ENCODE results near the gene EFL1.
"Not testable (repeated sequence)": the region's sequence is repeated elsewhere in the genome, so short reads cannot be mapped to it uniquely, and the experiment has no call there.

Gene EFL1

DNA sequence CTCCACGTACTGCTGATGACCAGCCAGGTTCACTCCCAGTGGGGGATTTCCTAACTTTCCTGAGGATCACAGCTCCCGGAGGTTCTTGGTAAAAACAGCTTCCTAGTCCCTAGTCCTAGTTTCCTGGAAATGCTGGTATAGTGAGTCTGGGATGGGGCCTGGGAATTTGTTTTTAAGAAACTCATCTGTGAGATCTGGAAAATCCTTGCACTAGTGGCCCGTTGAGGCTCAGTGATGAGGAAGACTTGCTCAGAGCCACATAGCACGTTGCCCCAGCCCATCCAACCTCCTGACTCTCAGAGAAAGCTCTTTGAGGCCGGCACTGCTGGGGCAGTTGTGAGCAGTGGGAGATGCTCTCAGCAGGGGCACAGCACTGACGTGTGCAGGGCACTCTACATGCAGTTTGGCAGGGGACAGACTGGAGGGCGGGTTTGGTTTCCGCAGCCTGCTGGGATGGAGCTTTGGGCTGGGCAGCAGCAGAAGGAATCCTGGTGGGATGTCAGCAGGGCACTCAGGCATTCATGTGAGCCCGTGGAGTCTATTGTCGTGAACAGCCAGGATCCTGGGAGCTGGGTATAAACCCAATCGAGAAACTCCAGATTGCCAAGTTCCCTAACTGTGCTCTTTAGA lies 31.6 kb upstream of the EFL1 start:
- no peak for DNase-seq (ENCODE audit: low read depth)
- TF ChIP-seq CTCF (IDR thresholded peaks at IDR 0.05; ENCODE audit: low read depth, low read length, missing control alignments) = no peak
- H3K4me3 ChIP-seq (ENCODE audit: low read depth, low read length) = no peak overlapping the region

DNA sequence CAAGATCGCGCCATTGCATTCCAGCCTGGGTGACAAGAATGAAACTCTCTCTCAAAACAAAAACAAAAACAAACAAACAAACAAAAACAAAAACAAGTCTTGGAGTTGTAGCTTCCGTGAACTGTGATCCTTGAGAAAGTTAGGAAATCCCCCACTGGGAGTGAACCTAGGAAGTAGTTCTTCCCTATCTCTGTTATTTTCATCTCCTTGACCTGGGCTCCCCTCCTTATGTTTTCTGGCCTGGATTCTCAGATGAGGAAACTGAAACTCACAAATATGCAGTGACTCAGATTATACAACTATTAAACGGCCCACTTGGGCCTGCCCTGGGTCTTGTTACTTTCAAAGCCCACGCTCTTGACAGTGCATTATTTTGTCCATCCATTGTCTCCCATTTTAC lies 29.7 kb upstream of the EFL1 start:
- no peak for TF ChIP-seq CTCF (IDR thresholded peaks at IDR 0.05; ENCODE audit: low read depth, low read length, missing control alignments)
- DNase-seq (ENCODE audit: low read depth) = no peak
- H3K4me3 ChIP-seq (ENCODE audit: low read depth, low read length) = no peak overlapping the region

GRCh38 chr15:82288202-82288601 lies 25.7 kb upstream of the EFL1 start:
- not testable (repeated sequence) for DNase-seq (ENCODE audit: low read depth); H3K4me3 ChIP-seq (ENCODE audit: low read depth, low read length)

DNA sequence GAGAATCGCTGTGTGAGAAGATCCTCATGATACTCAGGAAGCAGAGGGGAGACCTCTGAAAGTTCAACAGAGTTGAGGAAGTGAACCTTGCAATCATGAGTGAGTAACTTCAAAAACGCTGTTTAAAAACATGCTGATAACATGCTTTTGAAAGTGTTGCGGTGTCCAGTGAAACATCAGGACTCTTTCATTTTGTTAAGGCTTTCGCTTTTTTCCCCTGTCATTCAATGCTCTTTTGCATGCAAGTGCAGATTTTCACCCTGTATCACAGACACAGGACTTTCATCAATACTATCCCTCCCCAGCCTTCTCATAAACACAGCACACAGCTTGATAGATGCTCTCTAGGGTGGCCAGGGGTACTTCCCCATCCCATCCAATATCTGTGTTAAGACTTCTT lies 23.9 kb upstream of the EFL1 start:
- peak; percentile 73 for DNase-seq (ENCODE audit: low read depth)
- H3K4me3 ChIP-seq (ENCODE audit: low read depth, low read length) = not testable (repeated sequence)

DNA sequence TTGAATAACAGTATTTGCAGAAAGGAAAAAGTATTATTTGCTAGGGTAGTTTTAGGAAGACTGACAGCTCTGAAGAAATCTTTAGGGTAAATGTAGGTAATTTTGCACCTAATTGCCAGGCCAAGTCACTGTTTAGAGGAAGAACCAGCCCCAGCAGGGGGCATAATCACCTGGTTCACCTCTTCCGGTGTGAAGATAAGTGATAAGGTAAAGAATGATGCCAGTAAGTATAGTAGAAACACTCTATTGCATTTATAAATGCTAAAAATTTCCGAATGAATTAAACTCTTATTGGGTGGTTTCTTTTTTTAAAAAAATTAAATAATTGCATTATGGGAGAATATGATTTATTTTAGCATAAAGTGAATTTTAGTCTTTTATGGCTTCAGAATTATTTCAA lies 21.8 kb upstream of the EFL1 start:
- not testable (repeated sequence) for DNase-seq (ENCODE audit: low read depth); H3K4me3 ChIP-seq (ENCODE audit: low read depth, low read length)

- not testable (repeated sequence) for H3K4me3 ChIP-seq (ENCODE audit: low read depth, low read length); DNase-seq (ENCODE audit: low read depth)
- peak; percentile 7 for TF ChIP-seq CTCF (IDR thresholded peaks at IDR 0.05; ENCODE audit: low read depth, low read length, missing control alignments)
Observed at GRCh38 chr15:82282386-82282785, 19.9 kb upstream of the EFL1 start.

DNA sequence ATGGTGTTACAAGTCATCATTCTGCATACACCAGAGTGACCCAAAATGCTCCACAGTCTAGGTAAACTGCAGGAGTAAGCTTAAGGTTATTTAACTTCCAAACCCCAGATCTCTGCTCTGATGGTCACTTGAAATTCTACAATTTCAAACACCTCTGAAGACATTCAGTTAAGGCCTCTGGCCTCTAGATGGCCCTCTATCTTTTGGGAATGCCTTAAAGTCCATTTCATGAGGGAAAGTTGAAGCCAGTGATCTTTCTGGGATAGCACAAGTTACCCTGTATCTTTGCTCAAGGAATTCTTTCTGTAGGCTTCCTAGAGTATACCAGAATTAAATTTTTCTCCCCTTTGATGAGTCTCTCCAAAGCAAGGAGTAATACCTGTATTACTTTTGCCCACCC lies 18.7 kb upstream of the EFL1 start:
- DNase-seq (ENCODE audit: low read depth); H3K4me3 ChIP-seq (ENCODE audit: low read depth, low read length): not testable (repeated sequence)

GRCh38 chr15:82275410-82275809 lies 12.9 kb upstream of the EFL1 start:
- DNase-seq (ENCODE audit: low read depth) = no peak
- no peak overlapping the region for H3K4me3 ChIP-seq (ENCODE audit: low read depth, low read length)
- no peak for TF ChIP-seq CTCF (IDR thresholded peaks at IDR 0.05; ENCODE audit: low read depth, low read length, missing control alignments)

DNA sequence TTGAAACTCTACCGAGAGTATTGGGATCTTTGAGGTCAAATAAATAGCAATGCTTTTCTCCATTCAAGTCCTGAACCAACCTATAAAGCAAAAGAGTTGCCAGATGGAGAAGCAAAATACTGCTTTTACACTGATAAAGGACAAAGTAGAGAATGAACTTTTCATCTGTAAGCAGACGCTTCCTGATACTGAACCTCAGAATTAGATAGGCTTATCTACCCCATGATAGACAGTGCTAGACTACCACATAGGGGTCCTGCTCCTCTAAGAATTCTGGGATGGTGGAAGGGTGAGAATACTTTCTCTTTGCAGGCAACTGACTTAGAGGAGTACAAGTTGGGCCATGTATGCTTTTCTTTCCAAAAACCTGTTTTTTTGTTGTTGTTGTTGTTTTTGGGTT lies 9.6 kb upstream of the EFL1 start:
- TF ChIP-seq CTCF (IDR thresholded peaks at IDR 0.05; ENCODE audit: low read depth, low read length, missing control alignments) = no peak
- no peak overlapping the region for H3K4me3 ChIP-seq (ENCODE audit: low read depth, low read length)
- DNase-seq (ENCODE audit: low read depth) = no peak

GRCh38 chr15:82268454-82268853 lies 5.9 kb upstream of the EFL1 start:
- not testable (repeated sequence) for H3K4me3 ChIP-seq (ENCODE audit: low read depth, low read length); DNase-seq (ENCODE audit: low read depth)

- not testable (repeated sequence) for DNase-seq (ENCODE audit: low read depth); H3K4me3 ChIP-seq (ENCODE audit: low read depth, low read length)
Observed at GRCh38 chr15:82267137-82267536, 4.6 kb upstream of the EFL1 start.
